D721Med (cell line): ENCODE results near the gene BRD1.

Experiments used
- DNase-seq: peaks from one replicate; pipeline ENCODE4 v3.0.0; 2011; ENCODE audit warnings: low spot score; ENCODE audit not compliant: insufficient read length
- FAIRE-seq: peaks from 2 replicates; lab custom pipeline; 2011; peaks lifted over from hg19 to GRCh38; lab: Jason Lieb, UNC
- CTCF ChIP-seq: IDR thresholded peaks from 2 replicates; pipeline ENCODE4 v1.5.1; 2012; ENCODE audit warnings: mild to moderate bottlenecking, control low read depth; ENCODE audit not compliant: insufficient read depth; ENCODE audit errors: missing control alignments

BRD1 gene

GRCh38 chr22:49803134-49803533, 24.5 kb downstream of the BRD1 start:
- DNase-seq (no peak), FAIRE-seq (no peak)
- TF ChIP-seq CTCF: no peak

GRCh38 chr22:49801391-49802060, 26.1 kb downstream of the BRD1 start:
- no peak for TF ChIP-seq CTCF
- no peak for FAIRE-seq
- DNase-seq: no peak

- FAIRE-seq: no peak
- no peak for TF ChIP-seq CTCF
- DNase-seq: no peak
Measured at GRCh38 chr22:49800408-49801238, 27.1 kb downstream of the BRD1 start.

GRCh38 chr22:49799431-49800075, 28.1 kb downstream of the BRD1 start:
- DNase-seq: no peak
- FAIRE-seq: no peak
- TF ChIP-seq CTCF: no peak

- DNase-seq: no peak
- no peak for FAIRE-seq
- TF ChIP-seq CTCF: no peak
Measured at GRCh38 chr22:49798486-49799151, 29.1 kb downstream of the BRD1 start.

GRCh38 chr22:49797706-49798105, 30.0 kb downstream of the BRD1 start:
- TF ChIP-seq CTCF: no peak
- DNase-seq (no peak), FAIRE-seq (no peak)
